Stimulated activated CD4-positive, alpha-beta T cell treated with anti-CD3 and anti-CD28 coated beads, Interleukin-1b, Interleukin-23, amount 100 ng/mL, for 24 hours (primary cell): Measurements from ENCODE around the gene ZNF80.
"Not testable (repeated sequence)": the region's sequence is repeated elsewhere in the genome, so short reads cannot be mapped to it uniquely, and the experiment has no call there.

Experiments used
- DNase-seq, 4 experiments: peaks; one replicate each; pipeline ENCODE4 v3.0.0-alpha.2; 2020; ENCODE audit warnings: low read depth in 4 of 4, low spot score in 1 of 4

The ZNF80 gene

DNA sequence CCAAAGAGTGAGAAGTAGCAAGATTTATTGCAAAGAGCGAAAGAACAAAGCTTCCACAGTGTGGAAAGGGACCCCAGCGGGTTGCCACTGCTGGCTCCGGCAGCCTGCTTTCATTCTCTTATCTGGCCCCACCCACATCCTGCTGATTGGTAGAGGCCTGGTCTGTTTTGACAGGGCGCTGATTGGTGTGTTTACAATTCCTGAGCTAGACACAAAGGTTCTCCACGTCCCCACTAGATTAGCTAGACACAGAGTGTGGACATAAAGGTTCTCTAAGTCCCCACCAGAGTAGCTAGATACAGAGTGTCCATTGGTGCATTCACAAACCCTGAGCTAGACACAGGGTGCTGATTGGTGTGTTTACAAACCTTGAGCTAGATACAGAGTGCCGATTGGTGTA is at the start of gene ZNF80:
ZNF80 (minus strand) TSS at position 101 of the 400 bp plus-strand sequence. CDS start 504 bp downstream, outside the sequence.
- not testable (repeated sequence) for DNase-seq

GRCh38 chr3:114286266-114286665 is 48.9 kb upstream of the ZNF80 start:
- no peak for DNase-seq

DNA sequence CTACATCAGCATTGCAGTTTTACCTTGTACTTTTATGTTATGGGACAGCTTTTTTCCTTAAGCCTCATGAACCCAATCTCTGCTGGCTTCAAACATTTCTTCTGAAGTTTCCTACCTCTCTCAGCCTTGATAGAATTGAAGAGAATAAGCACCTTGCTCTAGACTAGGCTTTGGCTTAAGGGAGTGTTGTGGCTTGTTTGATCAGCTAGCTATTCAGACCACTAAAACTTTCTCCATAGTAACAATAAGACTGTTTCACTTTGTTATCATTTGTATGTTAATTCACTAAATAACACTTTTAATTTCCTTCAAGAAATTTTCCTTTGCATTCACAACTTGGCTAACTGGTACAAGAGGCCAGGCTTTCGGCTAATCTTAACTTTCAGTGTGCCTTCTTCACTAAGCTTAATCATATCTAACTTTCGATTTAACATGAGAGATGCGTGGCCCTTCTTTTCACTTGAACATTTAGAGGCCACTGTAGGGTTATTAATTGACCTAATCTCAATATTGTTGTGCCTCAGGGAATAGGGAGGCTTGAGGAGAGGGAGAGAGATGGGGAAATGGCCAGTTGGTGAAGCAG is 48.4 kb upstream of the ZNF80 start:
- no peak for DNase-seq

- DNase-seq: no peak
These were observed 47.3 kb upstream of the ZNF80 start for GRCh38 chr3:114284644-114285043.

DNA sequence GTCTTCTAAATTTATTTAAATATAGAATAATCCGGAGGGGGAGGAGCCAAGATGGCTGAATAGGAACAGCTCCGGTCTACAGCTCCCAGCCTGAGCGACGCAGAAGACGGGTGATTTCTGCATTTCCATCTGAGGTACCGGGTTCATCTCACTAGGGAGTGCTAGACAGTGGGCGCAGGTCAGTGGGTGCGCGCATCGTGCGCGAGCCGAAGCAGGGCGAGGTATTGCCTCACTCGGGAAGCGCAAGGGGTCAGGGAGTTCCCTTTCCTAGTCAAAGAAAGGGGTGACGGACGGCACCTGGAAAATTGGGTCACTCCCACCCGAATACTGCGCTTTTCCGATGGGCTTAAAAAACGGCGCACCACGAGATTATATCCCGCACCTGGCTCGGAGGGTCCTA is 39.5 kb upstream of the ZNF80 start:
- DNase-seq: not testable (repeated sequence)

- DNase-seq: no peak
These were observed 37.6 kb upstream of the ZNF80 start for GRCh38 chr3:114274929-114275328.

DNA sequence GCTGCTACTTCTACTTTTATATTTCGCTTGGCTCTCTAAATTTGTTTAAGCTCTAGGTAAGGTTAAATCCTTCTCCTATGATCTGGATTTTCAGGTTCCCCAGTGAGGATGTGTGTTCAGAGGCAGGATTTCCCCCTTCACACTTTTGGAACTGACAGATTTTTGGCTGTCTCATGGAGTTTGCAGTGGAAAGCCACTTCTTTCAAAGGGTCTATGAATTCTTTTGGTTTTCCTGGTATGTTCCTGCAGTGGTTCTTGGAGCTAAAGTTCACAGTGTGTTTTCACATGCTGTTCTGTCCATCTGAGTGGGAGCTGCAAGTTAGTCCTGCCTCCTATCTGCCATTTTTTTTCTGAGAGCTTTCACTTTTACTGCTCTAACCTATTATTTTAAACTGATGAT is 34.9 kb upstream of the ZNF80 start:
- DNase-seq: no peak

GRCh38 chr3:114270019-114270418 is 32.6 kb upstream of the ZNF80 start:
- no peak for DNase-seq

- no peak for DNase-seq
These were observed 22.8 kb upstream of the ZNF80 start for GRCh38 chr3:114260152-114260551.

DNA sequence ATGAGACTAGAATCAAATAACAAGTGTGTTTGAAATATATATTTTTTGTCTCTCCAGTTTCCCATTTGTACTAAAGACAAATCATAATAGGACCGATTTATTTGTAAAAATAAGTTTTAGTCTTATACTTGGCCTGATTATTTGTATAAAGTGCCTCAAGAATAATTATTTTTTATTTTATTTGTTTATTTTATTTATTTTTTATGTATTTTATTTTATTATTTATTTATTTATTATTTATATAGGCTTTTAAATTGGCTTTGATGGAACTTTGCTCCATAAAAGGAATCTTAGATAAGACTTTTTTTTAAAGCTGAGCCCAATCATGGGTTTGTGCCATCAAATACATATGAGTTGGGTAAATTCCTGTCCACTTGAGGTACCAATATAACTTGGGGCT is 22.2 kb upstream of the ZNF80 start:
- DNase-seq: no peak

DNA sequence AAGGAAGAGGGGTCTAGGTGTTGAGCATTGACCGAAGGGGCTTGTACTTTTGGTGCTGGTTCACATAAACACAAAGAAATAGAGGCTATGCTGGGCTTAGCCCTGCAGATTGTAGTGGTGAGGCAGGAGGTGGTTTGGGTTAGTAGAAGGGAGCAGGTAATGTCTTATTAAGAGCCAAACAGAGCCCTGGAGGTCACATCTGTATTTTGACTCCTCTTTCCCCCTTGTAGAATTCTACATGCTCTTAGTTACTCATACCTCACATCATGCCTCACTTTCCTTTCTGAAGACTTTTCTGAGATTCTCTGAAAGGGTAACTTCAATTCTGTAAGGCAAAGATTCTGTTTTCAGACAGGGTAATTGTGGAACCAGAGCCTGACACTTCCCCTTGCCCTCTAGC is 16.1 kb upstream of the ZNF80 start:
- DNase-seq: no peak

DNA sequence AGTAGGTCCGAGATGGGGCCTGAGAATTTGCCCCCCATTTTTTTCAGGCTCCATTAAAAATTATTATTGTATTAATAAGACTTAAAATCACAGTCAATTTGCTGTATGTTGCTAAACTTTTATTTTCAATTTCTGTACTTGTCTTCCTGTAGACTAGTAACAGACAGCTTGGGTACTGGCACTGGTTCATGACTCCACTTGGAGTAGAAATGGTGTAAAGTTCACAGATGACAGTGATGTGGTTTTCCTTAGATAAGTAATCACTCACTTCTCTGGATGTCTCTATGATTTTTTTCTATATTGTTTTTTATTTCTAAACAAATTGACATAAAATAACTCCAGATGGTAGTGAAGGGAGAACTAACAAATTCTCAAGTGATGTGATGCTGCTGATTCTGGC is 15.6 kb upstream of the ZNF80 start:
- no peak for DNase-seq

DNA sequence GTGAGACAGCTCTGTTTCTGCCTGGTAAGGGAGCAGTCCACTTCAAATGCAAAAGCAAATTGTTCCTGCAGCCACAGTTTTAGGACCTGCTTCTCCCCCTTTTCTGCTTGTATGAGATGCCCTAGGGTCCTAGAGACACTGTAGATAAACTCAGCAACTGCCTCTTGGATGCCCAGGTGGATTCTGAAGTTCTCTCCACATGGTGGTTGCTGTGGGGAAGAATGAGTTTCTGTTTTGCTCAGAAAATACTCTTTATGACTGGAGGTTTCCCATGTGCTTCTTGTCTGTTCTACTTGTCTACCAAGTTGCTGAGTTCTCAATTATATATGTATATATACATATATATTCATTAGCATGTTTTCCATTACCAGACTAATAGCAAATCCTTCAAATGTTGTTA is 5.6 kb upstream of the ZNF80 start:
- no peak for DNase-seq

- DNase-seq: no peak
These were observed 3.9 kb upstream of the ZNF80 start for GRCh38 chr3:114241262-114241661.

DNA sequence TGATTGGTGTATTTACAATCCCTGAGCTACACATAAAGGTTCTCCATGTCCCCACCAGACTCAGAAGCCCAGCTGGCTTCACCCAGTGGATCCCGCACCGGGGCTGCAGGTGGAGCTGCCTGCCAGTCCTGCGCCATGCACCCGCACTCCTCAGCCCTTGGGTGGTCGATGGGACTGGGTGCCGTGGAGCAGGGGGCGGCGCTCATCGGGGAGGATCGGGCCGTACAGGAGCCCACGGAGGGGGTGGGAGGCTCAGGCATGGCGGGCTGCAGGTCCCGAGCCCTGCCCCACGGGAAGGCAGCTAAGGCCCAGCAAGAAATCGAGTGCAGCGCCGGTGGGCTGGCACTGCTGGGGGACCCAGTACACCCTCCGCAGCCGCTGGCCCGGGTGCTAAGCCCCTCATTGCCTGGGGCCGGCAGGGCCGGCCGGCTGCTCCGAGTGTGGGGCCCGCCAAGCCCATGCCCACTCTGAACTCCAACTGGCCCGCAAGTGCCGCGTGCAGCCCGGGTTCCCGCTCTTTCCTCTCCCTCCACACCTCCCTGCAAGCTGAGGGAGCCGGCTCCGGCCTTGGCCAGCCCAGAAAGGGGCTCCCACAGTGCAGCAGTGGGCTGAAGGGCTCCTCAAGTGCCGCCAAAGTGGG is 888 bp upstream of the ZNF80 start:
- not testable (repeated sequence) for DNase-seq

- no peak for DNase-seq
These were observed 1.9 kb downstream of the ZNF80 start for GRCh38 chr3:114235431-114235830.

DNA sequence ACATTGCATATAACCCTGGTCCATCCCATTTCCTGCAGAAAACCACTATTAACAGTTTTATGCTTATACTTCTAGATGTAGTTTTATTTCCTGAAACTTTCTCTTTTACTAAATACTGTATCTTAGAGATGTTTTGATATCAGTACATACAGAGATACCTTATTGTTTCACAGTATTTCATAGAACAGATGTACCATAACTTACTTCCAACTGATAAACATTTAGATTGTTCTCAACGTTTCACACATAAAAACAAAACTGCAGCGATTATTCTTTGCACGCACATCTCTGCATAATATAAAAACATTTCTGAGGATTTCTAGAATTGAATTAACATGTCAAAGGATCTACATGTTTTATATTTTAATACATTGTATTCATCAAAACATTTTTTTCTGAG is 2.6 kb downstream of the ZNF80 start:
- DNase-seq: no peak

GRCh38 chr3:114231616-114232015 is 5.8 kb downstream of the ZNF80 start:
- no peak for DNase-seq

- DNase-seq: no peak
These were observed 10.3 kb downstream of the ZNF80 start for GRCh38 chr3:114227076-114227475.

GRCh38 chr3:114226313-114226712 is 11.1 kb downstream of the ZNF80 start:
- DNase-seq: no peak

DNA sequence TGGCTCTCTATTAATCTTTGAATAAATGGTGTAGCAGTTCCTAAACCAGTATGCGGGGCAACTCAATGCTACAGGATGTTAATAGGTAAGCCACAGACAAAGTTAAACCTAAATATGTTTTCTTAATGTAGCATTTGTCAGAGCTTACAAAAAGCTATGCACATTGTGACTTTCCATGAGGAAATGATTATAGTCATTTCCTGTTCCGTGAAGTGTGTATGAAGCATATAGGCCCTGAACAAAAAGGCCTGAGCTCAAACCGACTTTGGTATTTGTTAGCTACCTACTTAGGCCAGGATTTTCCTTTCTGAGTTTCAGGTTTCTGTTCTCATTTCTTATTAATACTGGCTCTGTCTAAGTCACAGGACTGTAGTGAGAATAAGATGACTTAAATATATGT is 14.2 kb downstream of the ZNF80 start:
- no peak for DNase-seq

DNA sequence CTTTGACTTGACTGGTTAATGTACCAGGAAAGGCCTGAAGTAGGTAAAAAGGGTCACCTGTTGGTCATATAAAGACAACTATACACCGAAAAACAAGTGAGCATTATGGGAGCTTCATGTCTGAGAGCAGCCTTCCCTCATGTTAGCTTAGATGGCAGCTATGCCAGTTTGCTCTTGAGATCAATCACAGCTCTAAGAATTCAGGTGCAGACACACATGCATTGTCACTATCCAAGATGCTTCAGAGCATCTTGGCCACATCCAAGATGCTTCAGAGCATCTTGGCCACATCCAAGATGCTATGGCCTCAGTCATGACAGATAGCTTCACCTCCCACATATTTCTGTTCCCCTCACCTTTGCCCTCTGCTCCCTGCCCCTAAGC is 15.5 kb downstream of the ZNF80 start:
- DNase-seq: no peak

DNA sequence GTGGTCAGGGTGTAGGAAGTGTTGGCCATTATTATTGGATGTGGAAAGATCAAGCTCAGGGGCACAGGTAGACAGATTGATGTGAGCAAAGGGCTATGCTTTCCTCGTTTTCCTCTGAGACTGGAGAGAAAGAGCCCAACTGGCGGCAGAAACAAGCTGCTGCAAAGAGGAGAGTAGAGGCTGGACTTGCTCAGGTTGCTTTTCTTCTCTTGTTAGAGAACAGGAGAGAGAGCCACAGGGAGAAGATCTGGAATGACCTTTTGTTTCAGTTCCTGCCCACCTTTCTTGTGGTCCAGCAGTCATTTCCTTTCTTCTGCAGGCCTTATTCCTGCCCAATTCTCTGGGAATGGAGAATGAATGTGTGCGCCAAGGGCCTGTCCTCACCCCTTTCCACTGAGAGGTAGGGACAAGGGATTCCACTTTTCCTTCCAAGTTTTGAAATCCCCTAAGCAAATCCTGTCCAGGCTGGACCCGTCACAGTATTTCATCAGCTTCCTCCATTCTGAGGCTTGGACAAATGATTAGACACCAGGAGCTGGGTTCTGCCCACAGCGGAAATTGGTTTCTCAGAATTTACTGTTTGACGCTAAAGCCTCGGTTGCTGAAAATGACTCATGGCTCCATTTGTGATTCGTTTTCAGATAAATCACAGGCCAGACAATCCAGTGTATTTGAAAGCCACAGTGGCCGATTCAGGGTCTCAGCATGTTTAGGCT is 16.1 kb downstream of the ZNF80 start:
- DNase-seq: no peak
